ENCODE measurements around the gene ST7.

DNA sequence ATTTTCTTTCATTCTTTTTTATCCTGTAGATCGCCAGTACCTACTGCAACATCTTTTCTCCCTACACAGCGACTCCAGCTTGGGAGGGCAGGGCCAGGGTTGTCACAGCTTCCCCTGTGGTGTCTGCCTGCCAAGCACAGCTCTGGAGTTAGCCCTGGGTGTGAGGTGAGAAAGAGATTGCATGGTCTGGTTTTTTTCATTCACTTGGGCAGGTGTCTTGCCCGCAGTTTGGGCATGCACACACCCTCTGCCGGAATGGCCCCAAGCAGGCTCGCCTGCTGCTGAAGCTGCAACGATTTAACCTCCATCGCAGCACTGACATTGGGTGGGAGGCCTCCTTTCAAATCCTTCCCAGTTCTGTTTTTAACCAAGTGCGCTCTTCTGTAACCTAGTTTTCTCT lies 236.8 kb downstream of the ST7 start:
- TF ChIP-seq, protein P1, sequence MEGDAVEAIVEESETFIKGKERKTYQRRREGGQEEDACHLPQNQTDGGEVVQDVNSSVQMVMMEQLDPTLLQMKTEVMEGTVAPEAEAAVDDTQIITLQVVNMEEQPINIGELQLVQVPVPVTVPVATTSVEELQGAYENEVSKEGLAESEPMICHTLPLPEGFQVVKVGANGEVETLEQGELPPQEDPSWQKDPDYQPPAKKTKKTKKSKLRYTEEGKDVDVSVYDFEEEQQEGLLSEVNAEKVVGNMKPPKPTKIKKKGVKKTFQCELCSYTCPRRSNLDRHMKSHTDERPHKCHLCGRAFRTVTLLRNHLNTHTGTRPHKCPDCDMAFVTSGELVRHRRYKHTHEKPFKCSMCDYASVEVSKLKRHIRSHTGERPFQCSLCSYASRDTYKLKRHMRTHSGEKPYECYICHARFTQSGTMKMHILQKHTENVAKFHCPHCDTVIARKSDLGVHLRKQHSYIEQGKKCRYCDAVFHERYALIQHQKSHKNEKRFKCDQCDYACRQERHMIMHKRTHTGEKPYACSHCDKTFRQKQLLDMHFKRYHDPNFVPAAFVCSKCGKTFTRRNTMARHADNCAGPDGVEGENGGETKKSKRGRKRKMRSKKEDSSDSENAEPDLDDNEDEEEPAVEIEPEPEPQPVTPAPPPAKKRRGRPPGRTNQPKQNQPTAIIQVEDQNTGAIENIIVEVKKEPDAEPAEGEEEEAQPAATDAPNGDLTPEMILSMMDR (conservative IDR thresholded peaks at IDR 0.05; ENCODE audit: low read length), result no peak
- no peak for TF ChIP-seq EZH2phosphoT487 (IDR thresholded peaks at IDR 0.05; ENCODE audit: borderline replicate concordance)
